ENCODE data around the gene SLC9A5.

Gene SLC9A5

GRCh38 chr16:67255553-67256221 lies 6.9 kb downstream of the SLC9A5 start:
- no peak for DNase-seq (ENCODE audit: low read depth in 2 of 2, low spot score in 1 of 2)

- DNase-seq (ENCODE audit: low read depth in 2 of 2, low spot score in 1 of 2): no peak
Observed at GRCh38 chr16:67256701-67257230, 8.0 kb downstream of the SLC9A5 start.

GRCh38 chr16:67257486-67258160 lies 8.8 kb downstream of the SLC9A5 start:
- DNase-seq (ENCODE audit: low read depth in 2 of 2, low spot score in 1 of 2): no peak

GRCh38 chr16:67258161-67258835 lies 9.5 kb downstream of the SLC9A5 start:
- no peak for DNase-seq (ENCODE audit: low read depth in 2 of 2, low spot score in 1 of 2)

- no peak for DNase-seq (ENCODE audit: low read depth in 2 of 2, low spot score in 1 of 2)
Observed at GRCh38 chr16:67259705-67260104, 10.9 kb downstream of the SLC9A5 start.

GRCh38 chr16:67260426-67261063 lies 11.8 kb downstream of the SLC9A5 start:
- DNase-seq (ENCODE audit: low read depth in 2 of 2, low spot score in 1 of 2): no peak

GRCh38 chr16:67263201-67263600 lies 14.4 kb downstream of the SLC9A5 start:
- no peak for DNase-seq (ENCODE audit: low read depth in 2 of 2, low spot score in 1 of 2)

- DNase-seq (ENCODE audit: low read depth in 2 of 2, low spot score in 1 of 2): no peak
Observed at GRCh38 chr16:67264277-67264676, 15.5 kb downstream of the SLC9A5 start.

- no peak for DNase-seq (ENCODE audit: low read depth in 2 of 2, low spot score in 1 of 2)
Observed at GRCh38 chr16:67264866-67265265, 16.1 kb downstream of the SLC9A5 start.

- DNase-seq (ENCODE audit: low read depth in 2 of 2, low spot score in 1 of 2): no peak
Observed at GRCh38 chr16:67265834-67266233, 17.1 kb downstream of the SLC9A5 start.

- no peak for DNase-seq (ENCODE audit: low read depth in 2 of 2, low spot score in 1 of 2)
Observed at GRCh38 chr16:67268136-67268579, 19.4 kb downstream of the SLC9A5 start.

- no peak for DNase-seq (ENCODE audit: low read depth in 2 of 2, low spot score in 1 of 2)
Observed at GRCh38 chr16:67269766-67270165, 21.0 kb downstream of the SLC9A5 start.

GRCh38 chr16:67270931-67271338 lies 22.2 kb downstream of the SLC9A5 start:
- no peak for DNase-seq (ENCODE audit: low read depth in 2 of 2, low spot score in 1 of 2)

GRCh38 chr16:67271446-67271845 lies 22.7 kb downstream of the SLC9A5 start:
- no peak for DNase-seq (ENCODE audit: low read depth in 2 of 2, low spot score in 1 of 2)

- no peak for DNase-seq (ENCODE audit: low read depth in 2 of 2, low spot score in 1 of 2)
Observed at GRCh38 chr16:67275321-67275720, 26.5 kb downstream of the SLC9A5 start.

GRCh38 chr16:67277294-67277998 lies 28.7 kb downstream of the SLC9A5 start:
- DNase-seq (ENCODE audit: low read depth in 2 of 2, low spot score in 1 of 2): no peak

- DNase-seq (ENCODE audit: low read depth in 2 of 2, low spot score in 1 of 2): no peak
Observed at GRCh38 chr16:67277999-67278772, 29.4 kb downstream of the SLC9A5 start.

- peak in 1 of 2 donors; percentile 6 for DNase-seq (ENCODE audit: low read depth in 2 of 2, low spot score in 1 of 2)
Observed at GRCh38 chr16:67278773-67279295, 30.1 kb downstream of the SLC9A5 start.

- peak; percentile 46 to 60 for DNase-seq (ENCODE audit: low read depth in 2 of 2, low spot score in 1 of 2)
Observed at GRCh38 chr16:67279296-67280089, 30.7 kb downstream of the SLC9A5 start, which contains the start of gene PLEKHG4. PLEKHG4 (plus strand) TSS chr16:67279532; CDS start chr16:67280045, 513 bp downstream.

All from stimulated activated CD8-positive, alpha-beta memory T cell treated with anti-CD3 and anti-CD28 coated beads, Interleukin-4, amount 100 ng/mL, for 4 hours (primary cell).